ENCODE data around the gene SLITRK3.

DNA sequence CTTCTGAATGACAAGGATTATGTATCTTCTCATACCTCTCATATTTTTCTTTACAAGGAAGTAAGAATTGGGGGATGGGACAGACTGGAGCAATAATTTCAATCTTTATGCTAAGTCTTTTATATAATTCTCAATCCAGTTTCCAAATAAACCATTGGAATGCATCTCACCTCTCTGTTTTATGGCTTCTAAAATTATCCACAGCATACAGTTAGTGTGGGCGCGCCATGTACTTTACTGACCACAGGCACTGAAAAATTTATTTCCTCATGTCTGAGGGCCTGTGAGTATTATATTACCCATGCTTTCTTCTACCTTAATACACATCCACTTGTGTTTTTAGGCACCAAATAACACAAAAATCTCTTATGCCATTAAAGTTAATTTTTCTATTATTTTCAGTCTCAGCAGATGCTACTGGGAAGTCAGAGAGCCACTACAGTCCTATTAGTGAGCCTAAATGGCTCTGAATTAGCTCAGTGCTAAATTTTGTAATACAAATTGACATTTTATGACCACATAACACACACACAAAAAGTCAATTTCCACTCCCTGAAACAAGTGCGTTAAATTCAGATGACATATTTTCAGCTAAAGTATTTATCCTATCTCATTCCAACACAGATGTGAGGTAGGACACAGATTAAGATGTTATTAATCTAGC lies 39.3 kb downstream of the SLITRK3 start:
- TF ChIP-seq ZSCAN22 (CRISPR knock-in tag; IDR thresholded peaks at IDR 0.05) (no peak), ZBTB20 (CRISPR knock-in tag; IDR thresholded peaks at IDR 0.05; ENCODE audit: borderline replicate concordance, low read depth) (no peak), DNMT1 (CRISPR knock-in tag; IDR thresholded peaks at IDR 0.05) (no peak), ZNF10 (CRISPR knock-in tag; IDR thresholded peaks at IDR 0.05; ENCODE audit: borderline replicate concordance, low read depth) (no peak), MIER3 (CRISPR knock-in tag; IDR thresholded peaks at IDR 0.05; ENCODE audit: borderline replicate concordance) (no peak), BHLHE40 (IDR thresholded peaks at IDR 0.05; ENCODE audit: low read length) (no peak), CTCF (CRISPR knock-in tag; IDR thresholded peaks at IDR 0.05) (no peak), YY1 (IDR thresholded peaks at IDR 0.05; ENCODE audit: insufficient read depth, insufficient replicate concordance, low read depth, low read length) (no peak)

Measured in HepG2 (cell line).